ENCODE data around the gene LRSAM1. TPM values are rescaled to one million over a fixed set of nuclear protein-coding genes. Genes with fewer than 3 reads are reported as not detected.

Gene LRSAM1
- total and polyA plus RNA-seq, 9 donors = 9.0 to 28.5 (median 17.4) TPM

DNA sequence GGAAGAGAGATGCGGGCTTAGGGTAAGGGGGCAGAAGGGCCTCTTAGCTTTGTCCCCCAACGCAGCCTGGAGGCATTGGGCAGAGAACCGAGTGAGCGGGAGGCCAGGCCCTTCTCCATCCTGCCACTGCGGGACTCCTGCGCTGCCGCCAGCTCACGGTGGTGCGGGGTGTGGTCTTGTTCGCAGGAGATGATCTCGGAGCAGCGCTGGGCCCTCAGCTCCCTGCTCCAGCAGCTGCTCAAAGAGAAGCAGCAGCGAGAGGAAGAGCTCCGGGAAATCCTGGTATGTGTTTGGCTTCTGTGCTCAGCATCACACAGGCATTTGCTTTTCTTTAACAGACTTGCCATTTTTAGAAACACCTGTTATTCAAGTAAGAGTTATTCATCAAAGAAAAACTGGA is 41.3 kb downstream of the LRSAM1 start:
- Histone ChIP-seq H3K27me3 (no peaks in the 10 kb centered on the region), H3K4me1 (ENCODE audit: insufficient read depth) (peaks cover 3% of the 10 kb centered on the region), H3K4me3 (no peak overlapping the region), H3K27ac (no peak overlapping the region), H3K9me3 (no peaks in the 10 kb centered on the region), H3K36me3 (no peaks in the 10 kb centered on the region)
- TF ChIP-seq EP300 (IDR thresholded peaks at IDR 0.05) = no peak
- TF ChIP-seq, protein P1, sequence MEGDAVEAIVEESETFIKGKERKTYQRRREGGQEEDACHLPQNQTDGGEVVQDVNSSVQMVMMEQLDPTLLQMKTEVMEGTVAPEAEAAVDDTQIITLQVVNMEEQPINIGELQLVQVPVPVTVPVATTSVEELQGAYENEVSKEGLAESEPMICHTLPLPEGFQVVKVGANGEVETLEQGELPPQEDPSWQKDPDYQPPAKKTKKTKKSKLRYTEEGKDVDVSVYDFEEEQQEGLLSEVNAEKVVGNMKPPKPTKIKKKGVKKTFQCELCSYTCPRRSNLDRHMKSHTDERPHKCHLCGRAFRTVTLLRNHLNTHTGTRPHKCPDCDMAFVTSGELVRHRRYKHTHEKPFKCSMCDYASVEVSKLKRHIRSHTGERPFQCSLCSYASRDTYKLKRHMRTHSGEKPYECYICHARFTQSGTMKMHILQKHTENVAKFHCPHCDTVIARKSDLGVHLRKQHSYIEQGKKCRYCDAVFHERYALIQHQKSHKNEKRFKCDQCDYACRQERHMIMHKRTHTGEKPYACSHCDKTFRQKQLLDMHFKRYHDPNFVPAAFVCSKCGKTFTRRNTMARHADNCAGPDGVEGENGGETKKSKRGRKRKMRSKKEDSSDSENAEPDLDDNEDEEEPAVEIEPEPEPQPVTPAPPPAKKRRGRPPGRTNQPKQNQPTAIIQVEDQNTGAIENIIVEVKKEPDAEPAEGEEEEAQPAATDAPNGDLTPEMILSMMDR (IDR thresholded peaks at IDR 0.05) = no peak
- TF ChIP-seq POLR2A (IDR thresholded peaks at IDR 0.05) = no peak
- WGBS, 3 donors = 70 to 82% (median 76%) methylated on average over 14 of the region's 14 CpGs
- no peak for DNase-seq
- intact Hi-C loops (cut with DNase I) = no loop called here

DNA sequence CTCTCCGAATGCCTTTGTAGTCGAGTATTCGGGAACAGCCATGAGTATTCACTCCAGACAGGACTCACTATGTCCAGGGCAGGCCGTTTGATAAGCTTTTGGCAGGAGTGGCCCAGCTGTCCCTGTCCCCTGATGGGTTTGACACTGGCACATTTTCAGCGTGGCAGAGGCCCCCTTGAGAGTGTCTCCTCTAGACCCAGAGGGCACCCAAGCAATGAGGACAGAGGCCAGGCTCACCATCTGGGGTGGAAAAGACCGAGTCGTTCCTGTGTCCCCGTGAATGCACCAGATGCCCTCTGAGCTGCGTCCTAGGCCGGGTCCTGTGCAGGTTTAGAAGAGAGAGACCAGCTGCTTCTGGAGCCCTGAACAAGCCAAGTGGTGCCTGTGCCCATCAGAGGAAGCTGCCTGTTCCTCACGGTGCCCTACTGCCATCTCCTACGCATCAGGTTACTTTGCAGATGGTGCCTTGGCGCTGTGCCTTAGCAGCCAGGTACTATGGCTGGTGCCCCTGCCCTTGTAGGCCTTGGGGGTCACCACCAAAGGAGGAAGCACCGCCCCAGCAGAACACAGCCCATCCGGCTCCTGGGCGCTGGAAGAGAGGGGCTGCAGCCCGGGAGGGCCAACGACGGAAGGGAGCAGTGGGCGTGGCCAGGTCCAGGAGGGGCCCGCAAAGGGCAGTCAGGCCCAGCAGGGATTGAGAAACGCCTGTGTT is 42.4 kb downstream of the LRSAM1 start:
- Histone ChIP-seq H3K4me3 (no peak overlapping the region), H3K9me3 (no peaks in the 10 kb centered on the region), H3K4me1 (ENCODE audit: insufficient read depth) (peaks cover 3% of the 10 kb centered on the region), H3K36me3 (no peaks in the 10 kb centered on the region), H3K27me3 (no peaks in the 10 kb centered on the region), H3K27ac (no peak overlapping the region)
- intact Hi-C loops (cut with DNase I) = no loop called here
- TF ChIP-seq POLR2A (IDR thresholded peaks at IDR 0.05) (no peak), EP300 (IDR thresholded peaks at IDR 0.05) (no peak)
- TF ChIP-seq, protein P1 (IDR thresholded peaks at IDR 0.05) = no peak
- no peak for DNase-seq
- 82 to 84% (median 82%) methylated on average over 19 to 22 of the region's 22 CpGs for WGBS, 3 donors

DNA sequence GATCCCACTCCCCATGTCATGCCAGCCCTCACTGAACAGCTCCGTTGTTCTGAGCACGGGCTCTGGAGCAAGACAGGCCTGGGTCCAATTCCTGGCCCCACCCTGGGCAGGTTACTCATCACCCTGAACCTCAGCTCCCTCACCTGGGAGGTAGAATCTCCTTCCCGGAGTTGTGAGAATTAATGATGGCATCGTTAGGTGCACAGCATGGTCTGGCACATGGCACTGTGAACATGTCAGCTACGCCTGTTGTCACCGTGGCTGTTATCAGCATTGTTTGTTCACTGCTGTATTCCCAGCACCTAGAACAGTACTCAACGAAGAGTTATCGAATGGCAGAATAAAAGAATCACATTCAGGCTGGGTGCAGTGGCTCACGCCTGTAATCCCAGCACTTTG is 43.0 kb downstream of the LRSAM1 start:
- Histone ChIP-seq H3K27me3 (no peaks in the 10 kb centered on the region), H3K36me3 (no peaks in the 10 kb centered on the region), H3K9me3 (no peaks in the 10 kb centered on the region), H3K27ac (peak overlapping the region in 1 of 2 donors; percentile 41), H3K4me3 (no peak overlapping the region), H3K4me1 (ENCODE audit: insufficient read depth) (peaks cover 3% of the 10 kb centered on the region)
- intact Hi-C loops (cut with DNase I) = no loop called here
- WGBS, 3 donors = 84 to 87% (median 85%) methylated on average over 9 of the region's 9 CpGs
- TF ChIP-seq POLR2A (IDR thresholded peaks at IDR 0.05) = no peak
- TF ChIP-seq, protein P1 (IDR thresholded peaks at IDR 0.05) = no peak
- no peak for TF ChIP-seq EP300 (IDR thresholded peaks at IDR 0.05)
- no peak for DNase-seq

DNA sequence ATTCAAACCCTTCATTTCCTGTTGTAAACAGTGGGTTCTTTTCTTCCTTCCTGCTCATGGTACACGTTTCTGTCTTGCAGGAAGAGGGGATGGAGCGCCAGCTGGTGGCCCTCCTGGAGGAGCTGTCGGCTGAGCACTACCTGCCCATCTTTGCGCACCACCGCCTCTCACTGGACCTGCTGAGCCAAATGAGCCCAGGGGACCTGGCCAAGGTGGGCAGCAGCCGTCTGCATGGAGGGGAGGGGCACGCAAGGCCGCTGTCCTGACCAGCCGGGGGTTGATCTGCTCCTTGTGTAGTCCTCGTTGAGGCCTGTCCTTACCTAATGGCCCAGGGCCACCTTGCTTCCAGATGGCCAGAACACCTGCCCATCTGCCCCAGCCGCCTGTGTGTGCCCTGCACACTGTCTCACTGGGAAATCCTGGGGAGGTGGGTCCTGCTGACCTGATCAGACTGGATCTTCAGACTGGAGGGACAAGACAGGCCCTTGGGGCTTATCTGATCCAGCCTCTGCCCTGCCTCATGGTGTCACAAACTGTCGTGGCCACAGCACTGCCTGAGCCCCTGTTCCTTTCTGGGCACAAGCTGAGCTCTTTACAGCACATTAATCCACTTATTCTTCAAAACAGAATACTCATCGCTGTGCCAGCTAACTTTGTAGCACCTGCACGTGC is 44.7 kb downstream of the LRSAM1 start:
- no peak for DNase-seq
- 81 to 84% (median 83%) methylated on average over 14 of the region's 14 CpGs for WGBS, 3 donors

More for the DNA sequence above, 44.7 kb downstream of the LRSAM1 start:
- H3K4me3 ChIP-seq = no peak overlapping the region
- H3K27me3 ChIP-seq = no peaks in the 10 kb centered on the region
- TF ChIP-seq POLR2A (IDR thresholded peaks at IDR 0.05) = no peak
- no peak for TF ChIP-seq EP300 (IDR thresholded peaks at IDR 0.05)
- TF ChIP-seq, protein P1 (IDR thresholded peaks at IDR 0.05) = no peak
- no peaks in the 10 kb centered on the region for H3K36me3 ChIP-seq
- H3K4me1 ChIP-seq (ENCODE audit: insufficient read depth) = peaks cover 3% of the 10 kb centered on the region
- H3K9me3 ChIP-seq = no peaks in the 10 kb centered on the region
- intact Hi-C loops (cut with DNase I) = no loop called here
- H3K27ac ChIP-seq = peak overlapping the region in 1 of 2 donors; percentile 41
